ENCODE measurements around the gene UCK1. TPM values are rescaled to one million over a fixed set of nuclear protein-coding genes. Genes with fewer than 3 reads are reported as not detected.

Gene UCK1
- total and polyA plus RNA-seq, 2 of the 13 experiments (the other 11 are each of a cell fraction or from before 2014, with no cell fraction given), result 11.0 to 24.1 TPM

DNA sequence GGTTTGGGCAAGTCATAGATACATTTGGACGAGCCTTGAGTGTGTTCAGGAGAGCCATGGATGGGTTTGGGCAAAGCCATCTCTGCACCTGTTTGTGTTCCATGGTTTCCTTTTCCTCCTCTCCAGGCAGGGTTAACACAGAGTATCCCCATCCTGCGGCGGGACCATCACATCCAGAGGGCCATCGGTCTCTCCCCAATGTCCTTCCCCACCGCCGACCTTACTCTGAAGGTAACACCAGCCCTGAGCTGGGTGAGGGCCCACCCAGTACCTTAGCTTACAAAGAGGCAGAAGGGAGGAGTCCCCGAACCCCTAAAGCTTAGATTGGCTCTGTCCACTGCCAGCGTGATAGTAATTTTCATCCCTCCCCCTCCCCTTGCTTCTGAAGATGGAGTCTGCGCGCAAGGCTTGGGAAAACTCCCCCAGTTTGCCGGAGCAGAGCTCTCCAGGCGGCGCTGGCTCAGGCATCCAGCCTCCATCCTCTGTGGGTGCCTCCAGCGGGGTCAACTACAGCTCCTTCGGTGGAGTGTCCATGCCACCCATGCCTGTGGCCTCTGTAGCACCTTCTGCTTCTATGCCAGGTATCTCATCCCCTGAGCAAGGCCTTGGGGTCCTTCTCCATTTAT, 46.4 kb downstream of the UCK1 start:
- CTCF ChIA-PET (ENCODE audit: low intra/inter-chr PET ratio, low total read pairs), result no interaction called here

More for the DNA sequence above, 46.4 kb downstream of the UCK1 start:
- Histone ChIP-seq H3K27ac (ENCODE audit: extremely low read length, insufficient read depth, low read length) (no peak overlapping the region), H3K36me3 (replicated peaks in 1 of 2; ENCODE audit: control insufficient read depth in 1 of 2, insufficient read depth in 2 of 2, low read length in 2 of 2) (peaks cover 65 to 94% of the 10 kb centered on the region in 2 experiments), H4K20me1 (ENCODE audit: insufficient read depth, low read length) (peaks cover 3% of the 10 kb centered on the region; the same call in 1 of the 2 replicates), H3K4me1 (ENCODE audit: insufficient read depth, low read length) (no peaks in the 10 kb centered on the region), H3K9me3 (ENCODE audit: low read length) (no peaks in the 10 kb centered on the region), H3K4me2 (ENCODE audit: low read depth, low read length) (no peak overlapping the region), H2AFZ (ENCODE audit: low read length) (no peak overlapping the region), H3K27me3 (ENCODE audit: control insufficient read depth in 1 of 2, insufficient read depth in 2 of 2, low read length in 2 of 2) (no peaks in the 10 kb centered on the region), H3K4me3 (replicated peaks in 1 of 3; ENCODE audit: insufficient read depth in 1 of 3, low read depth in 2 of 3, low read length in 3 of 3) (no peak overlapping the region), H3K9ac (ENCODE audit: insufficient read depth, low read depth, low read length) (no peak overlapping the region), H3K79me2 (ENCODE audit: insufficient read depth, low read length) (no peaks in the 10 kb centered on the region)
- intact Hi-C loops (cut with micrococcal nuclease; ENCODE audit: unreplicated experiment) (no loop called here), in situ Hi-C loops (cut with HindIII; ENCODE audit: extremely low pct_ligation_motif_present, low pct_unique_long_range_greater_than_20kb) (no loop called here)
- no peak for FAIRE-seq
- POLR2A ChIA-PET, result no interaction called here
- ATAC-seq, result no peak
- BruUV-seq (replicated peaks), result no TSS peak
- WGBS (ENCODE audit: low lambda C conversion rate), result 93% methylated on average over 10 of the region's 15 CpGs
- no peak for DNase-seq (ENCODE audit: low spot score)
- TF ChIP-seq EED (CRISPR knock-in tag; IDR thresholded peaks at IDR 0.05) (no peak), RARA (CRISPR knock-in tag; IDR thresholded peaks at IDR 0.05) (no peak), GABPA (IDR thresholded peaks at IDR 0.05; ENCODE audit: low read depth, low read length) (no peak), GABPA (CRISPR knock-in tag; IDR thresholded peaks at IDR 0.05; ENCODE audit: low read depth) (no peak), RFXAP (CRISPR knock-in tag; IDR thresholded peaks at IDR 0.05; ENCODE audit: borderline replicate concordance) (no peak), RELA (CRISPR knock-in tag; IDR thresholded peaks at IDR 0.05) (no peak), AHR (CRISPR knock-in tag; IDR thresholded peaks at IDR 0.05) (no peak)
- TF ChIP-seq, protein P1, sequence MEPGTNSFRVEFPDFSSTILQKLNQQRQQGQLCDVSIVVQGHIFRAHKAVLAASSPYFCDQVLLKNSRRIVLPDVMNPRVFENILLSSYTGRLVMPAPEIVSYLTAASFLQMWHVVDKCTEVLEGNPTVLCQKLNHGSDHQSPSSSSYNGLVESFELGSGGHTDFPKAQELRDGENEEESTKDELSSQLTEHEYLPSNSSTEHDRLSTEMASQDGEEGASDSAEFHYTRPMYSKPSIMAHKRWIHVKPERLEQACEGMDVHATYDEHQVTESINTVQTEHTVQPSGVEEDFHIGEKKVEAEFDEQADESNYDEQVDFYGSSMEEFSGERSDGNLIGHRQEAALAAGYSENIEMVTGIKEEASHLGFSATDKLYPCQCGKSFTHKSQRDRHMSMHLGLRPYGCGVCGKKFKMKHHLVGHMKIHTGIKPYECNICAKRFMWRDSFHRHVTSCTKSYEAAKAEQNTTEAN (CRISPR knock-in tag; conservative IDR thresholded peaks at IDR 0.05), result no peak
- TF ChIP-seq, protein P2, sequence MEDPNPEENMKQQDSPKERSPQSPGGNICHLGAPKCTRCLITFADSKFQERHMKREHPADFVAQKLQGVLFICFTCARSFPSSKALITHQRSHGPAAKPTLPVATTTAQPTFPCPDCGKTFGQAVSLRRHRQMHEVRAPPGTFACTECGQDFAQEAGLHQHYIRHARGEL (CRISPR knock-in tag; IDR thresholded peaks at IDR 0.05), result no peak
- TF ChIP-seq, protein P3, sequence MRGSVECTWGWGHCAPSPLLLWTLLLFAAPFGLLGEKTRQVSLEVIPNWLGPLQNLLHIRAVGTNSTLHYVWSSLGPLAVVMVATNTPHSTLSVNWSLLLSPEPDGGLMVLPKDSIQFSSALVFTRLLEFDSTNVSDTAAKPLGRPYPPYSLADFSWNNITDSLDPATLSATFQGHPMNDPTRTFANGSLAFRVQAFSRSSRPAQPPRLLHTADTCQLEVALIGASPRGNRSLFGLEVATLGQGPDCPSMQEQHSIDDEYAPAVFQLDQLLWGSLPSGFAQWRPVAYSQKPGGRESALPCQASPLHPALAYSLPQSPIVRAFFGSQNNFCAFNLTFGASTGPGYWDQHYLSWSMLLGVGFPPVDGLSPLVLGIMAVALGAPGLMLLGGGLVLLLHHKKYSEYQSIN (CRISPR knock-in tag; IDR thresholded peaks at IDR 0.05; ENCODE audit: borderline replicate concordance), result no peak

Data from HepG2 (cell line).